T-helper 2 cell treated with Interferon-gamma antibody and Interleukin-4, amounts not matched to agents 5 μg/mL and 100 μg/mL, for 36 hours (primary cell): Measurements from ENCODE around the gene ATP6V0E2.

Experiments used
- DNase-seq: peaks from one replicate; pipeline ENCODE4 v3.0.0; 2021; ENCODE audit warnings: low spot score
- H3K27ac Mint-ChIP-seq: one replicate; pipeline ENCODE4 v1.8.0; 2021; ENCODE audit warnings: mild to moderate bottlenecking, mixed read lengths
- H3K27me3 Mint-ChIP-seq: one replicate; pipeline ENCODE4 v1.8.0; 2021; ENCODE audit warnings: low read depth, mixed read lengths
- H3K36me3 Mint-ChIP-seq: one replicate; pipeline ENCODE4 v1.8.0; 2021; ENCODE audit warnings: low read depth, mixed read lengths
- H3K4me1 Mint-ChIP-seq: one replicate; pipeline ENCODE4 v1.8.0; 2021; ENCODE audit warnings: low read depth, mixed read lengths
- H3K4me3 Mint-ChIP-seq: one replicate; pipeline ENCODE4 v1.8.0; 2022; ENCODE audit warnings: mild to moderate bottlenecking, moderate library complexity, mixed read lengths
- H3K9me3 Mint-ChIP-seq: one replicate; pipeline ENCODE4 v1.8.0; 2021; ENCODE audit warnings: mixed read lengths

The ATP6V0E2 gene

DNA sequence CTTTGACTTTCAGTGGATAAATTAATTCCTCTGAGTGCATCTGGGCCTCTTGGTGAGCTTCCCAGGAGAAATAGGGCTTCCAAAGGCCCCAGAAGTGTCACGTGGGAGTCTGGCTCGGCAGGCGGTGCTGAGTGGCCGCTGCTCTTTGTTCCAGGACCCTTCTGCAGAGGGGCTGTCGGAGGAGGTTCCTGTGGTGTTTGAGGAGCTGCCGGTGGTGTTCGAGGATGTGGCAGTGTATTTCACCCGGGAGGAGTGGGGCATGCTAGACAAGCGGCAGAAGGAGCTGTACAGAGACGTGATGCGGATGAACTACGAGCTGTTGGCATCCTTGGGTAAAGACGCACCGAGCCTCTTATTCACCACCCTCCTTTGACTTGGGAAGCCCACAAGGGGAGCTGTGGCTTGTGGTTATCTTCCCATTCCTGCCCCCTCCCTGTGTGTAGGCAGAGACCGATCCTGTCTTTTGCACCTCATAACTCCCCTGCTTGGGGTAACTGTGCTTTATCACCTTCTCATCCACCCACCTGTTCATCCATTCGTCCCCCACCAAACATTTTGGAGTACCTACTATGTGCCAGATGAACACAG, 23.7 kb upstream of the ATP6V0E2 start:
- no peaks in the 10 kb centered on the region for H3K9me3 Mint-ChIP-seq
- H3K4me3 Mint-ChIP-seq = no peak overlapping the region
- peaks cover 11% of the 10 kb centered on the region for H3K36me3 Mint-ChIP-seq
- no peaks in the 10 kb centered on the region for H3K27me3 Mint-ChIP-seq
- H3K4me1 Mint-ChIP-seq = peaks cover 2% of the 10 kb centered on the region
- DNase-seq = no peak
- no peak overlapping the region for H3K27ac Mint-ChIP-seq

DNA sequence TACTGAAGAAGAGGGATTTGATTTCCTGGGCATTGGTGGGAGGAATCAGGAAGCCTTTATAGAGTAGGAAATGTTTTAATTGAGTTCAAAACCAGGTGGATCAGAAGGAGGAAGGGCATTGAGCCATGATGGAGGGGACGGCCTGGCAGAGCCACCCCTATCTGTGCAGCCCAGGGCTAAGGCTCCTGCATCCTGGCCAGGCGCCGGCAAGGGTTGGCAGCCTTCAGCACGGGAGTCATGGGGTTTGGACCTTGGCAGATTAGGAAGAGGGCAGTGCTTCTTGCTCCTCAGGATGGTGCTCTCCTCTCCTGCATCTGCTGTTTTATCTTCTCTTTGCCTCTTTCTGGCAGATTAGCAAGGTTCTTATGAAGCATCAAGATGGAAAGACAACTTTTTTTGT, 23.1 kb upstream of the ATP6V0E2 start:
- Mint-ChIP-seq H3K36me3 (peaks cover 9% of the 10 kb centered on the region), H3K4me3 (no peak overlapping the region), H3K27me3 (no peaks in the 10 kb centered on the region), H3K27ac (no peak overlapping the region), H3K9me3 (no peaks in the 10 kb centered on the region), H3K4me1 (peaks cover 3% of the 10 kb centered on the region)
- no peak for DNase-seq

GRCh38 chr7:149851449-149851848, 22.3 kb upstream of the ATP6V0E2 start:
- H3K27me3 Mint-ChIP-seq = no peaks in the 10 kb centered on the region
- DNase-seq = no peak
- H3K4me3 Mint-ChIP-seq = no peak overlapping the region
- H3K4me1 Mint-ChIP-seq = peaks cover 8% of the 10 kb centered on the region
- peaks cover 9% of the 10 kb centered on the region for H3K36me3 Mint-ChIP-seq
- no peak overlapping the region for H3K27ac Mint-ChIP-seq
- H3K9me3 Mint-ChIP-seq = no peaks in the 10 kb centered on the region

DNA sequence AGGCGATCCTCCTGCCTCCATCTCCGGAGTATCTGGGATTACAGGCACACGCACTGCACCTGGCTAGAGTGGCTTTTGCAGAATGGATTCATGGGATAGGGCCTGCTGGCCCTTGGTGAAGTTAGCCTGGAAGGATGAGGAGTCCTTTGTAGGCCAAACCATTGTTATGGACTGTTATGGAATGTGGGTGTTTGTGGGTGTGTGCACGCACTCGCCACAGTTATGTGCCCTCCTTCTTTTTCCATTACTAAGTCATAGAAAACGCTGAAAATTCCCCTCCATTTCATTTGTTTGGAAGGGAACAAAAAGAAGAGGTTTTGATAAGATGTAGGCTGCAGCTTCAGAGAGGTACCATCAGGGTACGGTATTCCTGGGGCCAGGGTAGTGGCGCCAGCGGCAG, 20.6 kb upstream of the ATP6V0E2 start:
- no peaks in the 10 kb centered on the region for H3K27me3 Mint-ChIP-seq
- no peaks in the 10 kb centered on the region for H3K9me3 Mint-ChIP-seq
- H3K4me3 Mint-ChIP-seq = no peak overlapping the region
- DNase-seq = no peak
- H3K4me1 Mint-ChIP-seq = peaks cover 20% of the 10 kb centered on the region
- peaks cover 14% of the 10 kb centered on the region for H3K36me3 Mint-ChIP-seq
- H3K27ac Mint-ChIP-seq = no peak overlapping the region

GRCh38 chr7:149854611-149855360, 19.0 kb upstream of the ATP6V0E2 start:
- no peak for DNase-seq
- H3K4me3 Mint-ChIP-seq = no peak overlapping the region
- no peaks in the 10 kb centered on the region for H3K27me3 Mint-ChIP-seq
- no peaks in the 10 kb centered on the region for H3K9me3 Mint-ChIP-seq
- peaks cover 20% of the 10 kb centered on the region for H3K4me1 Mint-ChIP-seq
- no peak overlapping the region for H3K27ac Mint-ChIP-seq
- H3K36me3 Mint-ChIP-seq = peaks cover 14% of the 10 kb centered on the region

- no peak overlapping the region for H3K4me3 Mint-ChIP-seq
- H3K36me3 Mint-ChIP-seq = peaks cover 22% of the 10 kb centered on the region
- H3K9me3 Mint-ChIP-seq = no peaks in the 10 kb centered on the region
- no peaks in the 10 kb centered on the region for H3K27me3 Mint-ChIP-seq
- H3K27ac Mint-ChIP-seq = no peak overlapping the region
- peaks cover 18% of the 10 kb centered on the region for H3K4me1 Mint-ChIP-seq
- no peak for DNase-seq
These were observed 18.1 kb upstream of the ATP6V0E2 start for GRCh38 chr7:149855361-149856305.

DNA sequence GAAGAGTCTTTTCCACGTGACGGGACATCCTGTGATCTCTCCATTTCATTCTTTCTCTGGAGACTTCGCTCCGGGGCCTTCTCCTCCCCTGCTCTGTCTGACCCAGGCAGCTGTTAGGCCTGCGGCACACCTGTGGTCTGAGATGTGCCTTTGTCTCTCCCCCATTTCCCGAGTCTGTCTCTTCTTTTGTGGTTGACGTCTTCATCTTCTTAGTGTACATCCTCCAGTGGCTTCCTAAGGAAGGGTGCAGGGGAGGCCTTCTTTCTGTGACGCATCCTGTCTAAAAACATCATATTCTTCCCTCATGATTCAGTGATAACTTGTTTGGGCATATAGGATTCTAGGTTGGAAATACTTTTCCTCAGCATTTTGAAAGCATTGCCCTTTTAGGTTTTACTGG, 17.2 kb upstream of the ATP6V0E2 start:
- Mint-ChIP-seq H3K36me3 (peaks cover 25% of the 10 kb centered on the region), H3K4me1 (peaks cover 18% of the 10 kb centered on the region), H3K4me3 (peak overlapping the region; percentile 15), H3K27ac (peak overlapping the region; percentile 37), H3K9me3 (no peaks in the 10 kb centered on the region), H3K27me3 (no peaks in the 10 kb centered on the region)
- DNase-seq = no peak

GRCh38 chr7:149859369-149859768, 14.4 kb upstream of the ATP6V0E2 start:
- Mint-ChIP-seq H3K9me3 (no peaks in the 10 kb centered on the region), H3K4me3 (no peak overlapping the region), H3K27ac (no peak overlapping the region), H3K4me1 (peaks cover 27% of the 10 kb centered on the region), H3K27me3 (no peaks in the 10 kb centered on the region), H3K36me3 (peaks cover 30% of the 10 kb centered on the region)
- no peak for DNase-seq

DNA sequence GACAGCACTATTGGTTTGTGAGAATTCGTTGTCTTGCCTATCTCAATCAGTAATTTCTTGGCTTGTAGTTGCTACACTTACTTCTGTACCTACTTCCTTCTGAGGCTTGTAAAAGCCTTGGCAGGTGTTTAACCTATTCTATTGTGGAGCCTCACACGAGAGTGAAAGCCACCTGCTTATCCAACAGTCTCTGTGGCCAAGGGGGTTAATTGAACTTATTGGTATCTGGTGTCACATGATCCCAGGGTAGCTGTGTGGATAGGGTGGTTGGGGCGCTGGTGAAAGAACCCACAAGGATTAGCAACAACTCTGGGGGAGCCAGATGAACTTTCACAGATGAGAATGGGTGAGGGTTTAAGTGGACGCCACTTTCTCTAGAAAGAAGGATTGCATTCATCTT, 13.9 kb upstream of the ATP6V0E2 start:
- H3K9me3 Mint-ChIP-seq = no peaks in the 10 kb centered on the region

DNA sequence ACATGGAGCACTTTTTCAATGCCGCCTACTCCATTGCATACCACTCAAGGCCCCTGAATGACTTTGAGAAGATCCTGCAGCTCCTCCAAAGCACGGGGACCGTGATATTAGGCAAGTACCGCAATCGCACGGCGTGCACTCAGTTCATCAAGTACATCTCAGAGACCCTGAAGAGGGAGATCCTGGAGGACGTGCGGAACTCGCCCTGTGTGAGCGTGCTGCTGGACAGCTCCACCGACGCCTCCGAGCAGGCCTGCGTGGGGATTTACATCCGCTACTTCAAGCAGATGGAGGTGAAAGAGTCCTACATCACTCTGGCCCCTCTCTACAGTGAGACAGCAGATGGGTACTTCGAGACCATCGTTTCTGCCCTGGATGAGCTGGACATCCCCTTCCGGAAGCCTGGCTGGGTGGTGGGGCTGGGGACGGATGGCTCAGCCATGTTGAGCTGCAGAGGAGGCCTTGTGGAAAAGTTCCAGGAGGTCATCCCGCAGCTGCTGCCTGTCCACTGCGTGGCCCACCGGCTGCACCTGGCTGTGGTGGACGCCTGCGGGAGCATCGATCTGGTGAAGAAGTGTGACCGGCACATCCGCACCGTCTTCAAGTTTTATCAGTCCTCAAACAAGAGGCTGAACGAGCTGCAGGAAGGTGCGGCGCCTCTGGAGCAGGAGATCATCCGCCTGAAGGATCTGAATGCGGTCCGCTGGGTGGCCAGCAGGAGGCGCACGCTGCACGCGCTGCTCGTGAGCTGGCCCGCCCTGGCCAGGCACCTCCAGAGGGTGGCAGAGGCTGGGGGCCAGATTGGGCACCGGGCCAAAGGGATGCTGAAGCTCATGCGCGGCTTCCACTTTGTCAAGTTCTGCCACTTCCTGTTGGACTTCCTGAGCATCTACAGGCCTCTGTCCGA, 12.7 kb upstream of the ATP6V0E2 start:
- DNase-seq = no peak
- H3K4me3 Mint-ChIP-seq = no peak overlapping the region
- no peak overlapping the region for H3K27ac Mint-ChIP-seq
- peaks cover 36% of the 10 kb centered on the region for H3K4me1 Mint-ChIP-seq
- no peaks in the 10 kb centered on the region for H3K27me3 Mint-ChIP-seq
- peaks cover 34% of the 10 kb centered on the region for H3K36me3 Mint-ChIP-seq
- H3K9me3 Mint-ChIP-seq = no peaks in the 10 kb centered on the region

More for the DNA sequence above, 13.9 kb upstream of the ATP6V0E2 start:
- no peak overlapping the region for H3K4me3 Mint-ChIP-seq
- no peak overlapping the region for H3K27ac Mint-ChIP-seq
- no peak for DNase-seq
- H3K4me1 Mint-ChIP-seq = peaks cover 28% of the 10 kb centered on the region
- H3K36me3 Mint-ChIP-seq = peaks cover 31% of the 10 kb centered on the region
- no peaks in the 10 kb centered on the region for H3K27me3 Mint-ChIP-seq

- H3K27me3 Mint-ChIP-seq = no peaks in the 10 kb centered on the region
- no peak overlapping the region for H3K27ac Mint-ChIP-seq
- no peaks in the 10 kb centered on the region for H3K9me3 Mint-ChIP-seq
- peaks cover 36% of the 10 kb centered on the region for H3K4me1 Mint-ChIP-seq
- DNase-seq = no peak
- H3K36me3 Mint-ChIP-seq = peaks cover 29% of the 10 kb centered on the region
- H3K4me3 Mint-ChIP-seq = no peak overlapping the region
These were observed 12.1 kb upstream of the ATP6V0E2 start for GRCh38 chr7:149861728-149862045.

- peaks cover 36% of the 10 kb centered on the region for H3K4me1 Mint-ChIP-seq
These were observed 11.6 kb upstream of the ATP6V0E2 start for GRCh38 chr7:149862156-149862555.

GRCh38 chr7:149863500-149863899, 10.3 kb upstream of the ATP6V0E2 start:
- no peak overlapping the region for H3K4me3 Mint-ChIP-seq
- DNase-seq = no peak
- H3K4me1 Mint-ChIP-seq = peaks cover 43% of the 10 kb centered on the region
- no peaks in the 10 kb centered on the region for H3K27me3 Mint-ChIP-seq
- no peaks in the 10 kb centered on the region for H3K9me3 Mint-ChIP-seq
- no peak overlapping the region for H3K27ac Mint-ChIP-seq
- peaks cover 29% of the 10 kb centered on the region for H3K36me3 Mint-ChIP-seq

More at GRCh38 chr7:149862156-149862555, 11.6 kb upstream of the ATP6V0E2 start:
- peaks cover 32% of the 10 kb centered on the region for H3K36me3 Mint-ChIP-seq
- no peak overlapping the region for H3K27ac Mint-ChIP-seq
- DNase-seq = no peak
- H3K4me3 Mint-ChIP-seq = no peak overlapping the region
- H3K27me3 Mint-ChIP-seq = no peaks in the 10 kb centered on the region
- H3K9me3 Mint-ChIP-seq = no peaks in the 10 kb centered on the region
